ENCODE data around the gene RELN.
"Not testable (repeated sequence)": the region's sequence is repeated elsewhere in the genome, so short reads cannot be mapped to it uniquely, and the experiment has no call there.

Gene RELN

DNA sequence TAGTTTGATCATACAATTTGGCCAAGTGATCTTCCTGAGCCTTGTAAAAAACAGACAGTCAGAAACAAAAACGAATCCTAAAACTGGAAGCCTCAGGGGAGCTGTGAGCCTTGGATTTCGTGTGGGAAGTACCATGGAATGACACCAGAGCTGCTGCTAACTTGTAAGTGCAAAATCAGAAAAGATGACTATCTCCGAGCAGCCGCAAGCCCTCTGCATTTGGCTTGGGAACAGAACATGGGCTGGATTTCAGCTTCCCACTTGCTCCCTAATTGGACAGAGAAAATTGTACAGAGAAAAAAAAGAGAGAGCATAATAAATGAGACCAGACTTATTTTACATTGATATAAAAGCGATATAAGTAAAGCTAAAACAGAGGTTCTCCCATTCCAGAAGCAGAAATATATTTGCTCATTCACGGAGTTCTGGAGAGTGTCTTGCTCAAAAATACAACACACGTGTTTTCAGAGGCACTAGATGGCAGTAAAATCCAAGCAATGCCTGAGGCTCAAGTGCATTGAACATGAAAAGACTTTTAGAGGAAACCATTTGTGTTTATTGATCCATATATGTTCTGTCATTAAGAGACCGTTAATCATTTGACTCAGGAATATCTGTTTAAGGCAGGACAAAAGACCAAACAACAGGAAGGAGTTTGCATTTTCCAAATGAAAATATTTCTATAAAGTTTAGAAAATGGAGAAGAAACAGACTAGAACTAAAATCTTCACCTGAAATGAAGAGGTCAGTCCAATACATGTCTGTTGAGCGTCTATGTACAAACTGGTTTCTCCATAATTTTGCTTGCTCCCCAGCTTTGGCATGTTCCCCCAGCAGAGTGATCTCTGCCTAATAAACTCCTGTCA lies 465.2 kb downstream of the RELN start:
- peak in 34 of 42 donors; percentile 19 to 71 (median 44) for DNase-seq
- intact Hi-C loops (cut with DNase I) = loop anchor here (10.0 kb wide), 1 partner anchor 641 kb away; no protein-coding TSS in a partner anchor

DNA sequence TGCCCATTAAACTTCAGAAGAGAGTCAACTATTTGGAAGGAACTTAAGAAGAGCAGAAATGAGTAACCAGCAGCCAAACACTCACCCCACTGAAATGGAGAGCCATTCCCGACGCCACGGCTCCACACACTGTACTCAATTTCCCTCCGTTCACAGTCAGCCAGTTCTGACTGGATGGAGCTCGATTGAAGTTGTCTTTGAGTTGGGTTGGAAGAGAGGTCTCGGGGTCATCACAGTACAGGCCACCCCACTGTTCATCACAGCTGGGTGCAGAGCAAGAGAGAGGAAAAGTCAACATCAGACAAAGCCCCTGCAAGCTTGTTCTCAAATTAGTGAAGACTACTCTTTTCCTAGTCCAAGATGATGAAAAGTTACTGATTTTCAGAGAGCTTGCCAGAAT lies 467.5 kb downstream of the RELN start:
- intact Hi-C loops (cut with DNase I) = loop anchor here (10.0 kb wide), 1 partner anchor 643 kb away; no protein-coding TSS in a partner anchor
- no peak for DNase-seq

DNA sequence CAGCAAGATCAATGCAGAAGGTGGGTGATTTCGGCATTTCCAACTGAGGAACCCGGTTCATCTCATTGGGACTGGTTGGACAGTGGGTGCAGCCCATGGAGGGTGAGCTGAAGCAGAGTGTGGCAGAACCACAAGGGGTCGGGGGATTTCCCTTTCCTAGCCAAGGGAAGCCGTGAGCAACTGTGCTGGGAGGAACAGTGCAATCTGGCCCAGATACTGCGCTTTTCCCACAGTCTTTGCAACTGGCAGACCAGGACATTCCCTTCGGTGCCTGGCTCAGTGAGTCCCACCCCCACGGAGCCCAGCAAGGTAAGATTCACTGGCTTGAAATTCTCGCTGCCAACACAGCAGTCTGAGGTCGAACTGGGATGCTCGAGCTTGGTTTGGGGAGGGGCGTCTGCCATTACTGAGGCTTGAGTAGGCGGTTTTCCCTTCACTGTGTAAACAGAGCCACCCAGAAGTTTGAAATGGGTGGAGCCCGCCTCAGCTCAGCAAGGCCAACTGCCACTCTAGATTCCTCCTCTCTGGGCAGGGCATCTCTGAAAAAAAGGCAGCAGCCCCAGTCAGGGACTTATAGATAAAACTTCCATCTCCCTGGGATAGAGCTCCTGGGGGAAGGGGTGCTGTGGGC lies 484.8 kb downstream of the RELN start:
- intact Hi-C loops (cut with DNase I) = no loop called here
- no peak for DNase-seq

DNA sequence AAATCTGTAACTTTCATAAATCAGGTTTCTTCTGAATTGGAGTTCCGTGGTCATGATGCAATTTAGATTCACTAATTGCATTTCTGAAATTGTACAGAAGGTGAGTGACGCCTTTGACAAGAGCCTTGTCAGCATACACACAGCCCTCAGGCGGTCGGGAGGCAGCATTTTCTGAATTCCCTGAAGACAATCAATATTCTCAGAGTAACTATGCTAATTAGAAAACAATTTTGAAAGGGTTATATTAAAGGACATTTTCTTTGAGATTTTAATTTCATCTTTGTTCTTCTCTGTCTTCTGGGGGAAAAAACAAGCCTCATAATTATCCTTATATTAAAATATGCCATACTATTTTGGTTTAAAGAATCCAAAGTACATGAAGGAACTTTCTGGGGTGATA lies 488.3 kb downstream of the RELN start:
- intact Hi-C loops (cut with DNase I) = no loop called here
- DNase-seq = no peak

DNA sequence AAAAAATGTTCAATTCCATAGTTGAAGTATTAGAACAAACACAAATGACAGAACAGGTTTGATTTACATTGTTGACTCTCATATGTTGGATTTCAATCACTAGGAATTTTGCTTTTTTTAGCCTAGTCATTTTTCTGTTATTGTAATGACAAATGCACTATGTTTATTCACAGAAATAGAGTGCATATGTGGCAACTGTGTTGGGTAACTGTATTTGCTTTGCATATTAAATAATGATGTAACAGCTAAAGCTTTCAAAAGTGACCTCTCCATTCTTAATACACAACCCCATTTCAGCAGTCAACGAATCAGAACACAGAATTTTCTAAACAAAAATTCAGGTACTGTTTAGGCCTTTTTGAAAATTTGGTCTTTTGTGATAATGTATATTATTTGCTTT lies 489.5 kb downstream of the RELN start:
- intact Hi-C loops (cut with DNase I) = no loop called here
- DNase-seq = no peak

DNA sequence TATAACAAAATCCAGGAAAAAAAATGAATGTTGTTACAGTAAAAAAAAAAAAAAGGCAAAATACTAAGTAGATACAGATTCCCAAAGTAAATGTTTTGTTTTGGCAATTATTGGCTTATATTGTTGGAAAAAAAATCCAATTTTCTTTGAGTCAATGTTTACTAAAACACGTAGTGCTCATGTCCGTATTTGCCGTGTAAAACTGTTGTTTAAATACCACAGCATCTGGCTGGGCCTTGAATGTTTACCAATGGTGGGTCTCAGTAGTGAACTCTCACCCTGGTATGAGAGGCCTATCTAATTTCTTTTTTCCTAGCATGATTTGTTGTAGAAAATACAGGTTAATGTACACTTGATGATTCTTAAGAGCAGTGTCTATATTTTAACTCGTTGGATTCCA lies 502.0 kb downstream of the RELN start:
- intact Hi-C loops (cut with DNase I) = no loop called here
- DNase-seq = no peak

DNA sequence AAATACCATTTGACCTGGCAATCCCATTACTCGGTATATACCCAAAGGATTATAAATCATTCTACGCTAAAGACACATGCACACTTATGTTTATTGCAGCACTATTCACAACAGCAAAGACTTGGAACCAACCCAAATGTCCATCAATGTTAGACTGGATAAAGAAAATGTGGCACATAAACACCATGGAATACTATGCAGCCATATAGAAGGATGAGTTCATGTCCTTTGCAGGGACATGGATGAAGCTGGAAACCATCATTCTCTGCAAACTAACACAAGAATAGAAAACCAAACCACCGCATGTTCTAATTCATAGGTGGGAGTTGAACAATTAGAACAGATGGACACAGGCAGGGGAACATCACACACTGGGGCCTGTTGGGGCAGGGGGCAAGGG lies 502.6 kb downstream of the RELN start:
- DNase-seq; intact Hi-C loops (cut with DNase I): not testable (repeated sequence)

DNA sequence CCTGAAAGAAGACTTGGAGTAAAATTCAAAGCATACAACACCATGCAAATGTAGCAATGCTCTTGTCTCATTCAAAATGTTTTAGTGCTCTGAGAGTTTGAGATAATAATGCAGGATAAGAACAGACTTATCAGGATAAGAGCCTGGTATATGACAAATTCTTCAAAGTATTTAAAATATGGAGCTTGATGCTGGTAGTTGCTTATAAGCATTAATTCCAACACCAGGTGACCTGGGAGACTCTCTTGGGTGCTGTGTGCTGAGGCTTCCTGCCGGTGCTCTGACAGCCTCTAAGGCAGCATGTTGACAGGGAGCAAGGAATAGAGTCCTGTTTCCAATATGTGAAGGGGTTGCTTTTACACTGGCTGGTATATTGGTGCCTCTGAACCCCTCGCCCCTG lies 508.7 kb downstream of the RELN start:
- intact Hi-C loops (cut with DNase I) = no loop called here
- no peak for DNase-seq

DNA sequence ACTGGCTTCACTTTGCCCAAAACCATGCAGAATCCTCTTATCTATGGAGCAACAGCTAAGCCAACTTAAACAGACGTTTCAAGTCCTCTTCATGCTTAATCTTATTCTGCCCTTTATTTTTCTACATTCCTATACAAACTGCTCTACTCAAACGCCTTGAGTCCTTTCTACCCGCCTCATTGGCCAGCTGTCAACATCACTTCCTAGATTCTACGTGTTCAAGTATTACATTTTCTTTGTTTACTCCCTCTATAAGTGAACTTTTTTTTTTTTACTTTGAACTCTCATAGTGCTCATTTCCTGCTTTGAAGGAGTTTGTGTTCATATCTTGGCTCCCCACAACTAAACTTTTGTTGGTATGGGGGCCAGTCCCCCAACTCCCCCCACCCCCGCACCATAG lies 514.5 kb downstream of the RELN start:
- intact Hi-C loops (cut with DNase I) = no loop called here
- no peak for DNase-seq

DNA sequence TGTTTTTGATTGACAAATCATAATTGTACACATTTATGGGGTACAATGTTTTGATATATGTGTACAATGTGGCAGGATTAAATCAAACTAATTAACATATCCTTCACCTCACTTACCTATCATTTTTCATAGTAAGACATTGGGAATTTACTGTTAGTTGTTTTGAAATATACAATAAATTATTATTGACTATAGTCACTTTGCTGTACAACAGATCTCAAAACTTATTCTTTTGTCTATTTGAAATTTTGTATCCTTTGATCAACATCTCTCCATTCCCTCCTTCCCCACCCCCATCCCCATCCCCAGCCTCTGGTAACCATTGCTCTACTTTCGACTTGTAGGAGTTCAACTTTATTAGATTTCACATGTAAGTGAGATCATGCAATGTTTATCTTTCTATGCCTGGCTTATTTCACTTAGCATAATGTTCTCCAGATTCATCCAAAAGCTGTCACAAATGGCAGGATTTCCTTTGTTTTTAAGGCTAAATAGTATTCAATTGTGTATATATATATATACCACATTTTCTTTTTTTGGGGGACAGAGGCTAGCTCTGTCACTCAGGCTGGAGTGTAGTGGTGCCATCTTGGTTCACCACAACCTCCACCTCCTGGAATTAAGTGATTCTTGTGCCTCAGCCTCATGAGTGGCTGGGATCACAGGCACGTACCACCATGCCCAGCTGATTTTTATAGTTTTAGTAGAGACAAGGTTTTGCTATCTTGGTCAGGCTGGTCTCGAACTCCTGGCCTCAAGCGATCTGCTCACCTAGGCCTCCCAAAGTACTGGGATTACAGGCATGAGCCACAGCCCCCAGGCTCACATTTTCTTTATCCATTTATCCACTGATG lies 520.1 kb downstream of the RELN start:
- intact Hi-C loops (cut with DNase I) = no loop called here
- DNase-seq = no peak

DNA sequence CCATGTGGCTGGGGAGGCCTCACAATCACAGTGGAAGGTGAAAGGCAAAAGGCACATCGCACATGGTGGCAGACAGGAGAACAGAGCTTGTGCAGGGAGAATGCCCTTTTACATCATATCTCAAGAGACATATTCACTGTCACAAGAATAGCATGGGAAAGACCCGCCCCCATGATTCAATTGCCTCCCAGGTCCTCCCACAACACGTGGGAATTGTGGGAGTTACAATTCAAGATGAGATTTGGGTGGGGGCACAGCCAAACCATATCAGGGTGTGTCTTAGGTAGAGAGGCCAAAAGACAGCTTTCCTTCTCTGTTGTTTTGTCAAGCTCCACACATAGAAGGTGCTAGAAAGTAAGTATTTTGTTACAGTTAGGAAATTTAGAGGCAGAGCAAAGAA lies 522.6 kb downstream of the RELN start:
- DNase-seq = no peak
- intact Hi-C loops (cut with DNase I) = no loop called here

DNA sequence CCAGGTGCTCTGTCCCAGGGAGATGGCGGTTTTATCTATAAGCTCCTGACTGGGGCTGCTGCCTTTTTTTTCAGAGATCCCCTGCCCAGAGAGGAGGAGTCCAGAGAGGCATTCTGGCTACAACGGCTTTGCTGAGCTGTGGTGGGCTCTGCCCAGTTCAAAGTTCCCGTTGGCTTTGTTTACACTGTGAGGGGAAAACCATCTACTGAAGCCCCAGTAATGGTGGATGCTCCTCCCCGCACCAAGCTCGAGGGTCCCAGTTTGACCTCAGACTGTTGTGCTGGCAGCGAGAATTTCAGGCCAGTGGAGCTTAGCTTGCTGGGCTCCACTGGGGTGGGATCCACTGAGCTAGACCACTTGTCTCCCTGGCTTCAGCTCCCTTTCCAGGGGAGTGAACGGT lies 527.1 kb downstream of the RELN start:
- no peak for DNase-seq
- intact Hi-C loops (cut with DNase I) = no loop called here

DNA sequence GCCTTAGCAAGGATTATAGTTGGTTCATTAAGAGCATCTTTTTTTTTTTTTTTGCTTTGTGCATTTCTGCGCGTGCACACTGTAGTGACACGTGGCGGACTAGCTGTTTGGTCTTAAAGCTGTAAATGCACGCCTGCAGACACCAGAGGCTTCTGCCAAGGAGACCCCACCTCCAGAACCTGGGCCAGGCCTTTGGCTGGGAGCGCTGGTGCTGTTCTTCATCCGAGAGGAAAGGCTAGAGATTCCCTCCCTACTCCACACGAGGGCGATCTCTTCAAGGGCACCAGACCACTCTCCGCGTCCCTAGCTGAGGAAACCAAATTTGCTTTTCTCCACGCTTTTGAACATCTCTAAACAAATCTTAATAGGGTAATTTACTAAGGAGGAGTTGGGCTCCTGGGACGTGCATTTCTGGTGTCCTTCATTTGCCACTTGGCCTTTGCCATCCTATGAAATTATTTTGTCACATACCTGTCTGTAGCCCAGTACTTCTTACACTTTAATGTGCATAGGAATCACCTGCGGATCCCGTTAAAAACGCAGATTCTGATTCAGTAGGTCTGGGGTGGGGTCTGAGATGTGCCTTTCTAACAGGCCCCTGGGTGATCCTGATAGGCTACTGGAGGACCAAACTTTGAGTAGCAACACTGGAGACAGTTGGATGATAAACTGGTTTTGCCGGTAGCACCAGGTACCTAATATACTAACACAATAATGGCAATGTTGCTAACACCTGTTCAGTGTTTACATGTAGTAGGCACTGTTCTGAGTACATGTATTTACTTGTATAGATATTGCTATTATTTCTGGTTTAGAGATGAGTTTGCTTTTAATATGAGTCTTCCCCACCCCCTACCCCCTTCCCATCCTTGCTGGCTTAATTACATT lies 542.1 kb downstream of the RELN start:
- DNase-seq = peak in 41 of 42 donors; percentile 5 to 79 (median 52)
- intact Hi-C loops (cut with DNase I) = no loop called here

DNA sequence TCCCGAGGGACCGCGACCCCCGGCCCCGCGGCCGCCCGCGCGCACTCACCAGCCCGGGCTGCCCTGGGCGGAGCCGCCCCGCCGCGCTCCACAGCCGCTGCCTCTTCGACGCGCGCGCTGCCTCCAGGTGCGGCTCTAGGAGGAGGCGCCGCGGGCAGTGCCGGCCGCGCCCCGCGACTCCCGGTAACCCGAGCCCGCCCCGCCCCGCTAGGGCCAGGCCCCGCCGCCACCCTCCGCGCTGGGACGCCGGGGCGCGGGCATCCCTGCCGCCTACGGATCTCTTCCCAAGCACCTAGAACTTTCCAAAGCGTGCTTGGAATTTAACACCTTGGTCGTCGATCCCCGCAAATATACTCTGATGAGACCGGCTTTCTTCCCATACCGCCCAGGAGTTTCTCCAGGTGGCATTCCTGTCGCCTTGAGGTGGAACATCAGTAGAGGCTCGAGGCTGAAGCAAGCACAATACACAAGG lies 543.4 kb downstream of the RELN start, which contains the start of gene SLC26A5:
TSS of gene SLC26A5 (minus strand) at position 159 of the 472 bp plus-strand sequence. CDS start 24,693 bp downstream, outside the sequence.
- intact Hi-C loops (cut with DNase I) = no loop called here
- DNase-seq = peak in 1 of 42 donors; percentile 2

DNA sequence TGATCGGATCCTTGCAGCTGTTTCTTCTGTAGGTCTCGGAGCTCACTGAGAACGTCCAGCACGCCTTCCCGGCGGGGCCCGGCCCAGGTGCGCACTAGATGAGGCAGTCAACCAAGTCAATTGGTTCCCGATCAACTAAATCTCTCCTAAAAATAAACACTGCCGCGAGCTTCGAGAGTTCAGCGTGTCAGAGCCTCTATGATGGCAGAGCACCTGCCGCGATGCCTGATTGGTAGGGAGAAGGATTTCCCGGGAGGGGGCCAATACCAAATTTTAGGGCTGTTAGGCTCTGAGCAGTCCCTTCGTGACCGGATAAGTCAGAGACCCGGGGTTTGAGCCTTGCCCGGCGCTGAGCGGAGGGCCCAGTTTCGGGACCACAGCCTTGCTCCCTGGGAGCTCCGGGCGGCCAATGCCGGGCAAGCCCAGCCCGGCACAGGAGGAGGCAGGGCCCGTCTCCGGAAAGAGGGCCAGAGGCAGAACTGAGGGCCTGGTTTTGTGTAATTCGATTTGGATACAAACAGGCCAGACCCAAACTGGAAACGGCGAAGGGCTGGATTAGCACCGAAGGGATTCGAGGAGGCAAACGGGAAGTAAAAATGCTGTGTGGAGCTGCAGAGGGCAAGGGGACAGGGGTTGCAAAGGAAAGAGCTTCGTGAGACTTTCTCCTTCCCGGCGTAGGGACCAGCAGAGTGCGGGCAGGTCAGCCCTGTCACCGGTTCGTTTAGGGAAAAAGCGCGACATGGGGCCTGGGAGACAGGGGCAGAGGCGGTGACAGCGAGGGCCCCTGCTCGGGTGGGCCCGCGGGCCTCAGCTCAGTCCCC lies 544.0 kb downstream of the RELN start:
- intact Hi-C loops (cut with DNase I) = no loop called here
- DNase-seq = peak in 1 of 42 donors; percentile 2

DNA sequence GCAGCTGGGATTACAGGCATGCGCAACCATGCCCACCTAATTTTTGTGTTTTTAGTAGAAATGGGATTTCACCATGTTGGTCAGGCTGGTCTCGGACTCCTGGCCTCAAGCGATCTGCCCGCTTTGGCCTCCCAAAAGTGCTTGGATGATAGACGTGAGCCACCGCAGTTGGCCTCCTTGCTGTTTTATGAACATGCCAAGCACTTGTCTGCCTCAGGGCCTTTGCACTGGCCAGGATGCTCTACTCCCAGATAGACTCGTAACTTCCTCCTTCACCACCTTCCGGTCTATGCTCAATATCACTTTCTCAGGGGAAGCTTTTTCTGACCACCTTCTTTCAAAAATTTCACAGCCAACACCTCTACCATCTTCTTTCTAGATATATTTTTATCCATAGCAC lies 549.8 kb downstream of the RELN start:
- intact Hi-C loops (cut with DNase I) = no loop called here
- no peak for DNase-seq

DNA sequence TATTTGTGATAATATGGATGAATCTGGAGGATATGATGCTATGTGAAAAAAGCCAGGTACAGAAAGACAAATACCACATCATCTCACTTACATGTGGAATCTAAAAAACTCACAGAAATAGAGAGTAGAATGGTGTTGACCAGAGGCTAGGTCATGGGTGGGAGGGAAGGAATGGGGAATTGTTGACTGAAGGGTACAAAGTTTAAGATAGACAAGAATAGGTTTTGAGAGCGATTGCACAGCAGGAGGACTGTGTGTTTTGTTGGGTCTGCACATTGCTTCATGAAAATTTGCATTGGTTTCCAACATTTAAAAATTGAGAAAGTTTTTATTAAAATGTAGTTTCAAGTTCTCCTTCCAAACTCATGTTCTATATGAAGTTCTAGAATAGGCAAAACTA lies 551.8 kb downstream of the RELN start:
- intact Hi-C loops (cut with DNase I) = no loop called here

DNA sequence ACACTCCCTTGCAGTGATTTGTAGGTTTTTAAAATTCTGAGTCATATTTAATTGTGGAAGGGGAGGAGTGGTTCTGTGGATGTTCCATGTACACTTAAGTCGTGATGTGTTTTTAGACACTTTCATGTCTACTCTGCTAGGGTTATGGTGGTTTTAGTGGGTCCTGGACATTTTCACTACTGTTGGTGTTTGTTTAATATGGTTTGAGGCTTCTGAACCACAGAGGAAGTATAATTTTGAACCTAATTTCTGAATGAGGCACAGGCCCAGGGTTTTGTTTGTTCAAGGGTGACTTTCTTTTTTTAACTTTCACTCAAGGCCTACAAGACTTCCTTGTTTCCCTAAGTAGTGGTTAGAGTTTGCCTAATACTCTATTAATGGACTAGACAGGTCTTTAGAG lies 556.7 kb downstream of the RELN start:
- intact Hi-C loops (cut with DNase I) = no loop called here
- no peak for DNase-seq

More for the DNA sequence above, 551.8 kb downstream of the RELN start:
- DNase-seq = no peak

Measured in head of caudate nucleus (tissue), 42 donors.